NCI-H1048 (cell line): Measurements from ENCODE around the gene CUTC.
"Not testable (repeated sequence)": the region's sequence is repeated elsewhere in the genome, so short reads cannot be mapped to it uniquely, and the experiment has no call there.

Experiments
- DNase-seq: peaks from one replicate; lab custom pipeline; 2025; lab: John Stamatoyannopoulos, UW

The CUTC gene

DNA sequence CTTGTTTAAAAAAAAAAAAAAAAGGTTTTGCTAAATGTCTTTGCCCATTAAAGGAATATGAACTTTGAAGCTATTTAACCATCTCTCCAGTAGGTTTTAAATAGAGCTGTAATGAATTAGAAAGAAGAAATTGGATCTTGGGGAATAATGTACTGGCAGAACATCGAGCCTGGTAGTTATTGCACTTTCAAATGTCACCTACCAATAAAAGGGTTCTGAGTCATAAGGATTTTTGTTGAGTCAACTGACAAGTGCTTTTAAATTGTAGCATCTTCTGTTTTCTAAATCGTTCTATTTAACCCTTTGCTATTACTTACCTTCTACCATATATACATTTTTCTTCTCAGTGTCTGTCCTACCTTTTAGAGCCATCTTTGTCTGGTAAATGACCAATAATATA, 10.7 kb downstream of the CUTC start:
- DNase-seq = no peak

DNA sequence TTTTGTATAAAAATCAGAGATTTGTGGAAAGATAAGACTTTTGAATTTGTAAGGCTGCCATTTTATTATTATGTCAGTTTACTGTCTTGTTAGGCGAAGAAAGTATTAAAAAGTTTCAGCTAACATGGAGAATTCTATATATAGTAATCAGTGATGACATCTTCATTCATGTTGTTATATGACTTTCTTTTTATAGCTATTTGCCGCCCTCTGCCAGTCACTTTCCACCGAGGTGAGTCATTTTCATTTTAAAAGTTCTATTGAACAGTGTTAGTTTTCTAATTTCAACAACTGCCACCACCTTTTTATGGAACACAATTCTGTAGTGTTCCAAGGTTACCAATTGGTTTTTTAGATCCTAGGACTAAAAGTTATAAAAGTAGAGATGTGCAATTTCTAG, 11.8 kb downstream of the CUTC start:
- DNase-seq = no peak

DNA sequence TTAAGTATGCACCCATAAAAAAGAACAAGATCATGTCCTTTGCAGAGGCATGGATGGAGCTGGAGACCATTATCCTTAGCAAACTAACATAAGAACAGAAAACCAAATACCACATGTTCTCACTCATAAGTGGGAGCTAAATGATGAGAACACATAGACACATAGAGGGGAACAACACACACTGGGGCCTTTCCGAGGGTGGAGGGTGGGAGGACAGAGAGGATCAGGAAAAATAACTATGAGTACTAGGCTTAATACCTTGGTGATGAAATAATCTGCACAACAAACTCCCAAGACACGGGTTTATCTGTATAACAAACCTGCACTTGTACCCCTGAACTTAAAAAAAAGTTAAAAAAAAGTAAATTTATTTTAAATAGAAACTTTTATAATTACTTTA, 14.1 kb downstream of the CUTC start:
- not testable (repeated sequence) for DNase-seq

DNA sequence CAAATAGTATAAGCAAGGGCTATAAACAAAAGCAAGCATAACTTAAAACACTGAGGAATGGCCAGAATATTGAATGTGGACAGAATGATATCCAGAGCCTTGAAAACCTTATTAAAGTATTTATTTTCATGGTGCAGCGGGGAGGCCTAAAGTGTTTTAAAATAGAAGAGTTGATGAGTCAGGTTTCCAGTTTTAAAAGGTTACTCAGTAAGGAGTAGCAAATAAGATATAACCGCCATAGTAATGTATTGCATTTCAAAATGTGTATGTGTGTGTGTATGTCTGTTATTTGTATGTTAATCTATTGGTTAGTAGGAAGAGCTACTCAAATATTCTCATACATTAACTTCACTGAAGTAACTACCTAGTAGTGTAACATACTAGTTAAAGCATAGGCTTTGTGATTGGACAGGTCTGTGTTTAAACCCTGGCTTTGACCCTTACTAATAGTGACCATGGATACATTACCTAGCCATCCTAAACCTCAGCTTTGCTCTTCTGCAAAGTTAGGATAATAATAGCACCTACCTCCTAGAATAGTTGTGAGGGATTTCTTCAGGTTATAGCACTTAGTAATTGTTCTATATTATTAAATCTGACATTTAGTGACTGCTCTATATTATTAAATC, 16.9 kb downstream of the CUTC start:
- DNase-seq = no peak

DNA sequence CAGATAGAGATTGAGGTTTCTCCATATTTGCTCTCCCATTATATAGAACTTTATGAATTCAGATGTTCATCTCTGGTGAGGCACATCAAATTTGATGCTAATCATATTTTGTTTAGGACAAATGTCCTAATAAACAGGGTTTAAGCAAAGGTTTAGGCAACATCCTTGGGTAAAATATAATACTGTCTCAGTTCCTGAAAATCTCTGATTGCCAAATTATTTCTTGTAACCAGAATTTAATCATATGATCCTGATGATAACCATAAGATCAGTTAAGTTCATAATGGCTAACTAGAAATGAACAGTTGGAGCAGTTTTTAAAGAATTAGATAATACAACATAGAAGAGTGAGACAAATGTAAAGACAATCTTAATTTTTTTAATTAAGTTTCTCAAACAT, 18.6 kb downstream of the CUTC start:
- DNase-seq = no peak

DNA sequence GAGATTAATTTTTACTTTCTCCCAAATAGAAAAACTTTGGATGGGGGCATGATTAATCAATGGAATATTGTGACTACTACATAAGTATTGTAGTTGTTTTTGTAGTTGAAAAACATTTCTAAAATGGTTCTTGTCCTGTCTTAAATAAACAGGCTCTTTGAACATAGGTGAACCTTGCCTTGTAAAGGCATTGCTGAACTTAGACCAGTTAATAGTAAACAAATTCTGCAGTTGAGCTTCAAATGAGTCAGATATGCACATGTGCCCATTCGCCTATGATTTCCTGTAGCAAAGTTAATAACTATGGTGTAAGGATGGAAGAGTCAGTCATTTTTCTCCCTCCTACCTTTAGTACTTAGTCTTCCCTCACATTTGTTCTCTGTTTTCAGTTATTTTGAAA, 22.6 kb downstream of the CUTC start:
- no peak for DNase-seq

DNA sequence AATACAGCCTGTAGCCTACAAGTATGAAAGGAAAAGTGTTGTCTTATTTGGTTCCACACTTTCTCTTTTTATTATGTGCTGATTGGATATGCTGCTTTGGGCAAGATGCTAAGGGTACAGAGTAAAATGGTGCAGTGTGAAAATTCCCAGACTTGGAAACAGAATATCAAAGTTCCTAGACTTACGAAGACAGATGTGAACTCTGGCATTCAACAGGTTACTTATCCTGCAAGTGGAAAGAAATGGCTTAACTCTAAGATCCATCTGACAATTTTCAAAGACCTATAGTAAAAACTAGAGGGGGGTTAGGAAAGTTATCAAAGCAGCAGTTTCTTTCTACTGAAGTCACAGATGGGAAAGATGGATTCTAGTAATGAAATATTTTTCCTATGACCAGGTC, 24.1 kb downstream of the CUTC start:
- DNase-seq = no peak

DNA sequence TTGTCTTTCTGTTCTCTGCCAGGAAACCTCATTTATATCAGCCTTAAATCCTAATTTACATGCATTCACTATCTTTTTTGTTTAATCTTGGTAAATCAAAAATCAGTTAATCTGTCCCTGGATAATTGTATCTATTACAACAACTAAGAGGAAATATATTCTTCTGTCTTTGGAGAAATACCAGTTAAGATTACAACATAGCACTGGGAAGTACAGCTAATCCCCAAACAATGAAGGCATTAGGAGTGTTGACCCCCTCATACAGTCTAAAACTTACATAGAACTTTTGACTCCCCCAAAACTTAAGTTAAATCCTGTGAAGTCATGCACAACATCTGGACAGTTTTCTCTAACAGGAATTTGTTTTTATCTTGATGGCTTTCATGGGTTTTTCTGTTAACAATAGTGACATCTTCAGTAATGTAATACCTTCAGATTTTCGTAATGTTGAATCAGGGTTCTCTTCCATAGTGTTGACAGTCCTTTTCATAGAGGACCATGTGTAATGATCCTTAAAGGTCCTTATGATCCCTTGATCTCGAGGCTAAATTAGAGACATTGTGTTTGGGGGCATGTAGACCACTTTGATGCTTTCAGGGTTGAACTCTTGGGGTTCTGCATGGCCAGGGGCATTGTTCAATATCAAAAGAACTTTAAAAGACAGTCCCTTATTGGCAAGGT, 26.3 kb downstream of the CUTC start:
- DNase-seq = no peak

DNA sequence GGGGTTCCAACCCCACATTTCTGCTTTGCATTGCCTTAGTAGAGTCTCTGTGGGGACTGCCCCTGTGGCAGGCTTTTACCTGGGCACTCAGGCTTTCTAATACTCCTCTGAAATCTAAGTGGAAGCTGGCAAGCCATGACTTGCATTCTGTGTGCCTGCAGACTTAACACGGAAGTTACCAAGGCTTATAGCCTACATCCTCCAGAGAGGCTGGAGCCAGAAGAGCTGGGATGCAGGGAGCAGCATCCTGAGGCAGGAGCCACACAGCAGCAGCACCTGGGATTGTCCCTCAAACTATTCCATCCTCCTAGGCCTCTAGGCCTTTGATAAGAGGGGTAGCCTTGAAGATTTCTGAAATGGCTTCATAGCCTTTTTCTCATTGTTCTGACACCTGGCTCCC, 28.3 kb downstream of the CUTC start:
- DNase-seq = no peak

DNA sequence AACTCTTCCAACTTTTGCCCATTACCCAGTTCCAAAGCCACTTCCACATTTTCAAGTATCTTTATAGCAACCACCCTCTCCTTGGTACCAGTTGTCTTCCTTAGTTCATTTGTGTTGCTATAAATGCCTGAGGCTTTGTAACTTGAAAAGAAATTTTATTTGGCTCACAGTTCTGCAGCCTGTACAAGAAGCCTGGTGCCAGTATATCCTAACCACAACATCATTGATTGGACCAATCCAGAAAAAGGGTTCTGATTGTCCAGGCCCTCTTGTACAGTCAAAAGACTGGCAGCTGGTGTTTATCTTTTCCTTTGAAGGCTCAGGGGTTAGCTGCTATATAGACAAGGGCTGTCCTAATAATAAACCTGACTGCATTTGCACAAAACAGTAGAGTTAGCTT, 29.3 kb downstream of the CUTC start:
- DNase-seq = no peak

DNA sequence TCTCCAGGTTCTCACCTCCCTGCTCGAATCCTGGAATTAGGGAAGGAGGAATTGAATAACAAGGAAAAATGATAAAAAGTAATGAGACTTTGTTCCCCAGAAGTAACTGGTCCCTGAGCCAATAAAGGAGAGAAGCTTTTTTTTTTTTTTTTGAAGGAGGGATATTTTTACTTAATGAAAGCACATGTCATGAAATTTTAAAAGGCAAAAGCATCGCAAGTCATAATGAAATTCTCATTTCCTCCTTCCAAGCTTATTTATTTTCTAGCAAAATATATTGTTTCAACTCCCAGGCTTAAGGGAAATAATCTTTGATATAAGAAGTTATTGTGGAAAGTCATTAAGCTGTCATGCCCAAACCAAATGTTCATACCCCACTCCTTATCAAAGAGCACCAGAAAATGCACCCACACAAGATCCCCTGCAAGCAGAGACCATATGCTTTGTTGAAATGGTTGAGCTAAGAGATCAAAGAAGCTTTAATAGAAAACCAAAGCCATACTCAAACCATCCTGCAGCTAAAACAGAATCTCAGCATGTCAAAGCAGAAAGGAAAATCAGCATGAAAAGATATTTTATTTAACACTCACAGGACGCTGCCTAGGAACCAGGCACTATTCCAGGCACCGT, 33.8 kb downstream of the CUTC start:
- DNase-seq = no peak

DNA sequence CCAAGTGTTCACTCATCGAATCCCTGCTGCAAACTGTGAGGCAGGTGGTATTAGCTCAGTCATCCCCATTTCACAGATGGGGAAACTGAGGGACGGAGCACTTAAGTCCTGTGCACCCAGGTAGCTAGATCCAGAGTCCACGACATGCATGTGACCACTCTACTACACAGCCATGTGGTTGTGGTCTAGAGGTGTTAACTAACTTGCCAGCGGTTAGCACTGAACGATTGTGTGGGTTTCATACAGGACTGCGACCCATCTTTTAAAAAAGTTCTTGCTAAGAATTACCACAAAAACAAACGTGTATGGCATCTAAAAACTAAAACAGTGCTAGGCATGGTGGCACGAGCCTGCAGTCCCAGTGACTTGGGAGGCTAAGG, 34.3 kb downstream of the CUTC start:
- no peak for DNase-seq

DNA sequence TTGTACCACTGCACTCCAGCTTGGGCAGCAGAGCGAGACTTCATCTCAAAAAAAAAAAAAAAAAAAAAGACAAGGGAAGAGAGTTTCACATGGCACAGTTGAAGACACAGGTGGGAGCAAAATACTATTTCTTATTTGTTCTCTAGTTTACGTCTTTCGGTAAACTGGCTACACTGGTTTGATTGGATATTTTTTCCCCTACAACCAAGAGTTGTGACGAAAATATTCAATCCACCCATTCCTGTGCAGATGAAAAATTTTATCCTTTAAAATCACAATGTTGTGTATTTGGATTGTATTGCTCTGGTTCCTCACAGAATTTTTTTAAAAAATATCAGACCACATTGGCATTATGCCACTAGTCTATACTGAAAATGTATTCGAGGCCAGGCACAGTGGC, 35.9 kb downstream of the CUTC start:
- no peak for DNase-seq

DNA sequence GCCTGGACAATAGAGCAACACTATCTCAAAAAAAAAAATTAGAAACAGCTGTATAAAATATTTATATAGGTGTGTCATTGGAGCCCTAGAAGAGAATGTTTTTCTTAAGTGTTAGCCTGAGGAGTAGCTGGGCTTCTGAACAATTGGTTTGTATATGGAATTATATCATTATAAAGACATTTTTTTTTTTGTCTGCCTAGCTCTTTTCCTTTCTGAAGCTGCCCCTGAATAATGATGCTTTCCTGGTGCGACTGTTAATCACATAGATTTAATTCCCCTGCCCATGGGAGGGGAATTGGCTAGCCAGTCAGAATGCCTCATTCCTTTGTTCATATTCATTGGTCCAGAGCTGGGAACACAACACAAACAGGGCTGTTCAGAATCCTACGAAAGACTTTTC, 36.5 kb downstream of the CUTC start:
- no peak for DNase-seq

DNA sequence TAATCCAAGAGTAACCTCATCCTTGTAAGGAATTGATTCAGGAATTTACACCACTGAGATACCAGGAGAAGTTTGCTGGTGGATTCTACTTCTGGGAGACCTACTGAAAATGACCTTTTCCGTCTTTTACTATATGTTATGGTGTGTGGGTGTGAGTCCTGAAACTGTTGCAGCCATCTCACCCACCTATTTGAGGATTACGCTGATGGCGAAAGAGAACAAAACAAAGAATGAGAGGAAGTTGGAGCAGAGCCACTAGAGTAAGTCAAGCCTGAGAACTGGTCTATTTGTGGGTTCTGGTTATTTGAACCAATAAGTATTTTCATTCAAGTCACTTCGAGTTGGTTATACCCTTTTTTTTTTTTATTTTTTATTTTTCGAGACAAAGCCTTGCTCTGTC, 37.7 kb downstream of the CUTC start:
- DNase-seq = no peak

DNA sequence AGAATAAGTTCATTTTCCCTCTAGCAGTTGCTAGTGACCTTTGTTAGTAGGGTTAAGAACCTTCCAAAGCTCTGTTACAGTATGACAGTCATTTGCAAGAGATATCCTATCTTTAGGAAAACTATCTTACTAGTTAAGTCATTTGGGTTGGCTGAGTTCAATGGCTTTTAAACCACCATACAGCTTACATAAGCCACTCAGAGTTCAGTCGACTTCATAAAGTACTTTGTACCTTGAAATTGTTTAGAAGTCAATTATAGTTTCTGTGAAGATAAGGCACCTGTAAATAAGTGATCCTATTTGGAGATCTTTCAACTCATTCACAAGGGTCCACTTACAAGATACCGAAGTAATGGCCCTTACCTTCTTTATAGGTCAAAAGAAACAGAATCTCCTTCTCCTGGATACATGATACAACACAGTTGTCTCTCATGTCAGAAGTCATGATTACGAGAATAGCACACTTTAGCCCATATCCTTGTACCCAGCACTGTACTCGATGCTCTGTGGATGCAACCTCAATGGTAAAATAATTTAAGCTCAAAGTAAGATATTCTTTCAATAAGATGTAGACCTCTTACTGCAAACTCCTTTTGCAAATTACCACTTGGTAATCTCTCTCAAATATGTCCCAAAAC, 38.5 kb downstream of the CUTC start:
- no peak for DNase-seq

DNA sequence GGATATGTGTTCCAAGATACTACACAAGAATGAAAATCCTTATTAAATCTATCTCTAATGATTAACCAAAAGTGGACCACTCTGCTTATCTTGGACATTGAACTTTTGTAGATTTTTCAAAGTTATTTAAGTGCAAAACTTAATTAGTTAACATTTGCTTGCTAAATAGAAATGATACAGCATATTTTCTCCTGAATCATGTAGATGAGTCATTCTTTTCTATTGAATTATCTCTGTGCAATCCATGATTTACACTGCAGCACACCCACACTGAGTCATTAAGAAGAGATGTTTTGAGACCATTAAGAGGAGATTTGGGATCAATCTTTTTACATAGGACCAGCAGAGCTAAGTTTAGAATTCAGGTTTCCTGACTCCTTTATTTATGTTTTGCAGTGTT, 43.8 kb downstream of the CUTC start:
- DNase-seq = no peak

DNA sequence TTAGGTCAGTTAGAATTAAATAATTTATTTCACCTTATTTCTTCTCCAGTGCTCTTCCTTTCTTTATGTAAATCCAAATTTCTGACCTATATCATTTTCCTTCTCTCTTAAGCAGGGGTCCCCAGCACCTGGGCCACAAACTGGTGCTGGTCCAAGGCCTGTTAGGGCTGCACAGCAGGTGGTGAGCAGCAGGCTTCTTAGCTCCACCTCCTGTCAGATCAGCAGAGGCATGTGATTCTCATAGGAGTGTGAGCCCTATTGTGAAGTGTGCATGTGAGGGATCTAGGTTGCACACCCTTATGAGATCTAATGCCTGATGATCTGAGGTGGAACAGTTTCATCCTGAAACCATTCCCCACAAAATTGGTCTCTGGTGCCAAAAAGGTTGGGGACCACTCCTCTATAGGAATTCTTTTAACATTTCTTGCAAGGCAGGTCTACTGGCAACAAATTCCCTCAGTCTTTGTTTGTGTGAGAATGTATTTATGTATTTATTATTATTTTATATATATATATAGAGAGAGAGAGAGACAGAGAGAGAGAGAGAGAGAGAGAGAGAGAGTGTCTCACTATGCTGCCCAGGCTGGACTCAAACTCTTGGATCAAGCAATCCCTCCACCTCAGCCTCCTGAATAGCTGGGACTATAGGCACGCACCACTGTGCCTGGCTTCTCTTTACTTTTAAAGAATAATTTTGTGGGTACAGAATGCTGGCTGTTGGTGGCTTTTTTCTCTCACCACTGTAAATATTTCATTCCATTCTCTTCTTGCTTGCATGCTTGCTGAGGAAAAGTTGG, 46.1 kb downstream of the CUTC start:
- no peak for DNase-seq

DNA sequence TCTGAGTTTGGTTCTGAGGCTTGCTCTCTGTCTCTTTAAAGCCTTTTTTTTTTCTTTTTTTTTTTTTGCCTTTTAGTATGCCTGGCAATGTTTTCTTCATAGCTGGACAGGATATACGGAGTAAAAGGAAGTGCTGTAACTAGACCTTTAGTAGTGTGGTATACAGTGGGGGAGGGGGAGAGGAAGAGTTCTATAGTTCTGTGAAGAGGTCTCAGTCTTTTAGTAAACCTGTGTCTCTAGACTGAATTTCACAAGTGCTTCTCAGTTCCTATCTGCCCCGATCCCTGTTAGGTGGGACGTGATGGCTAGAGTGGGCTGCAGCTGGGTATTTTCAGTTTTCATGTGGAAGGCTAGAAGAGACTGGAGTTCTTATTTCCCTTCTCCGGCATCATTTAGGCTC, 47.3 kb downstream of the CUTC start:
- no peak for DNase-seq

DNA sequence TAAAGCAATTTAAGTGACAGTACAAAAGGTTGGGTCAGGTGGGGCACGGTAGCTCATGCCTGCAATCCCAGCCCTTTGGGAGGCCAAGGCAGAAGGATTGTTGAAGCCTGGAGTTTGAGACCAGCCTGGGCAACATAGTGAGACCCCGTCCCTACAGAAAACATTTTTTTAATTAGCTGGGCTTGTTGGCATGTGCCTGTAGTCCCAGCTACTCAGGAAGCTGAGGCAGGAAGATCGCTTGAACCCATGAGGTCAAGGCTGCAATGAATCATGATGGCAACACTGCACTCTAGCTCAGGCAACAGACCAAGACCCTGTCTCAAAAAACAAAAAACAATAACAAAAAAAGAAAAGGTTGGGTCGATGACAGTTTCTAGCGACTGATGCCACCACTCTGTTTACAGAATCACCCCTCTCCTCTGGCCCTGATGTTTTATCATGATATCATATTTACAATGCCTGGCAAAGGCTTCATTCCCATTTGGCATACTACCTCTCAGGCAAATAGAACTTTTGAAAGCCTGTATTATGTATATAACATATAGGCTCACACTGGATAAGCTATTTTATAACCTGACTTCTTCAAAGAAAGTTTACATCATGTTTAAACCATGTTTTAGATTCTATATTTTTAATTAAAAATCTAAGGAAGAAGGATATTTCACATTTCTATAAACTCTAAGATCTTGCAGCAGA, 49.8 kb downstream of the CUTC start:
- no peak for DNase-seq

DNA sequence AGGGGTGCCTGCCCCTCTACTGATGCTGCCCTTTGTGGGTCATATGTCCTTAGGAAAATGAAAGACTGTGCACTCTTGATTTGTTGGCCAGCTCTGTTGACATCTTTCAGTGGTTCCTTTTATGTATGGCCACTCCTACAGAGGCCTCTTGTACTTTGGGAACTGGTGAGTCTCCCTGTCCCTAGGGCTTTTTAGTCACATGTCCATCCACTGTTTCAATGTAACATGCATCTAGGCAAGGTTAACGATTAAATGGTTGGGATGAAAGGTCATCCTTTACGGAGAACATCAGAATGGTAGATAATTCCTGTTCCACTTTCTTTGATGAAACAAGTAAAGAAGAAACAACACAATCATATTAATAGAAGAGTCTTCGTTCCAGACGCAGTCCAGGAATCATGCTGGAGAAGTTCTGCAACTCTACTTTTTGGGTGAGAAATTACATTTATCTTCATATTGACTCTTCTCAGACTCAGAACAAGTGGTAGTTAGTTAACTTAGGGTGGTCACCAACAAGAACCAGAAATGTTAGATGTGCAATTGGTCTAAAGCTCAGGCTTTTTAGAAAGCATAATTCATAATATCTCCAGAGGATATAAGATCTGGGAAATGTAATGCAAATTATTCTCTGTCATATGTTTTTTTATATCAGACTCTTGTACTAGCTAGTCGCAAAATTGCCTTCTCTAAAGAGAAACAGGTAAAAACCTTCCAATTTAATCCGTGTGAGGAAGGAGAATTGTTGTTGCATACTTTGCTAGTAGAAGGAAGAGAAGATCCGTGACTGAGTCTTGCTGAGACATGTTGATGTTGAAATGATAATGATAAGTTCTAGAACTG, 50.6 kb downstream of the CUTC start, which contains the start of gene ABCC2:
ABCC2 (plus strand) TSS at position 194 of the 840 bp plus-strand sequence; CDS start at position 399, 205 bp downstream.
- no peak for DNase-seq
